RWPE1 (cell line): ENCODE results near the gene SORCS1.

Experiments used
- CTCF ChIA-PET: fragments of 350-600 bp; sonication (Branson Sonifier 250); formaldehyde crosslinking; extraction: SDS; loops from one replicate; lab custom pipeline; 2021; lab: Yijun Ruan, JAX
- POLR2A ChIA-PET: fragments of 400-600 bp; formaldehyde crosslinking; extraction: SDS; loops from one replicate; lab custom pipeline; 2020; ENCODE audit warnings: antibody characterized with exemption; ENCODE audit not compliant: low non-redundant PET; lab: Yijun Ruan, JAX
- DNase-seq: peaks from one replicate; pipeline ENCODE4 v3.0.0; 2012; ENCODE audit warnings: low spot score
- H3K27ac ChIP-seq: fragments of 450-650 bp; 2 replicates; pipeline ENCODE4 v1.5.1; 2017
- CTCF ChIP-seq: fragments of 450-650 bp; conservative IDR thresholded peaks from 2 replicates; pipeline ENCODE4 v1.5.1; 2017; ENCODE audit warnings: low read depth, mild to moderate bottlenecking

Gene SORCS1

GRCh38 chr10:106548832-106549231 lies 615.7 kb downstream of the SORCS1 start:
- no peak for TF ChIP-seq CTCF
- DNase-seq: no peak
- POLR2A ChIA-PET: no interaction called here
- no peak overlapping the region for H3K27ac ChIP-seq
- CTCF ChIA-PET: no interaction called here

GRCh38 chr10:106547047-106547635 lies 617.4 kb downstream of the SORCS1 start:
- TF ChIP-seq CTCF: no peak
- POLR2A ChIA-PET: no interaction called here
- no peak overlapping the region for H3K27ac ChIP-seq
- DNase-seq: no peak
- CTCF ChIA-PET: no interaction called here

GRCh38 chr10:106542461-106542860 lies 622.0 kb downstream of the SORCS1 start:
- POLR2A ChIA-PET: no interaction called here
- no peak for DNase-seq
- CTCF ChIA-PET: no interaction called here
- H3K27ac ChIP-seq: no peak overlapping the region
- TF ChIP-seq CTCF: no peak

- ChIA-PET POLR2A (no interaction called here), CTCF (interaction anchor here (0.6 kb wide), 1 partner anchor 201 kb away, joined by 3 read pairs; no protein-coding TSS in a partner anchor)
- H3K27ac ChIP-seq: no peak overlapping the region
- no peak for TF ChIP-seq CTCF
- peak; percentile 30 for DNase-seq
These were observed 623.9 kb downstream of the SORCS1 start for GRCh38 chr10:106540645-106541044.

GRCh38 chr10:106537866-106538265 lies 626.6 kb downstream of the SORCS1 start:
- H3K27ac ChIP-seq: no peak overlapping the region
- no peak for TF ChIP-seq CTCF
- CTCF ChIA-PET: interaction anchor here (0.7 kb wide), 1 partner anchor 12 kb away, joined by 3 read pairs; no protein-coding TSS in a partner anchor
- POLR2A ChIA-PET: no interaction called here
- no peak for DNase-seq

GRCh38 chr10:106535304-106535953 lies 629.1 kb downstream of the SORCS1 start:
- no peak for TF ChIP-seq CTCF
- ChIA-PET CTCF (interaction anchor here (0.5 kb wide), 1 partner anchor 13 kb away, joined by 3 read pairs; no protein-coding TSS in a partner anchor), POLR2A (no interaction called here)
- H3K27ac ChIP-seq: no peak overlapping the region
- DNase-seq: no peak
